Measurements from ENCODE around the gene THSD4. TPM values are rescaled to one million over a fixed set of nuclear protein-coding genes. Genes with fewer than 3 reads are reported as not detected.

THSD4 gene
- total and polyA plus RNA-seq, 2 of the 4 experiments (the other 2 are of a cell fraction) = 25.5 to 31.1 TPM

- Histone ChIP-seq H3K18ac (ENCODE audit: low read depth, low read length) (no peak overlapping the region), H3K27ac (ENCODE audit: insufficient read depth, low read length) (no peak overlapping the region), H2AK5ac (ENCODE audit: low read depth, low read length) (no peak overlapping the region), H2BK5ac (ENCODE audit: low read depth, low read length, poor library complexity, severe bottlenecking) (no peak overlapping the region), H3K4ac (ENCODE audit: low read depth, low read length) (no peak overlapping the region), H2BK120ac (ENCODE audit: low read depth, low read length) (no peak overlapping the region), H3K27me3 (ENCODE audit: control insufficient read depth, insufficient read depth, low read length) (no peaks in the 10 kb centered on the region; the same call in 1 of the 2 replicates), H2BK15ac (ENCODE audit: low read depth, low read length) (no peak overlapping the region), H3K4me3 (ENCODE audit: insufficient read depth, low read depth, low read length) (no peak overlapping the region), H3K4me2 (ENCODE audit: low read depth, low read length) (no peak overlapping the region), H4K5ac (ENCODE audit: low read depth, low read length) (no peak overlapping the region), H2AFZ (replicated peaks; ENCODE audit: low read length, poor library complexity) (no peak overlapping the region), H3K9me3 (ENCODE audit: control insufficient read depth, insufficient read depth, low read length) (no peaks in the 10 kb centered on the region), H3K36me3 (ENCODE audit: control insufficient read depth, insufficient read depth, low read length) (peaks cover 10% of the 10 kb centered on the region), H3K4me1 (ENCODE audit: control insufficient read depth, insufficient read depth, low read length) (peaks cover 3% of the 10 kb centered on the region), H2BK20ac (ENCODE audit: low read depth, low read length) (no peak overlapping the region), H3K9me1 (ENCODE audit: insufficient read depth, low read length) (peaks cover 5% of the 10 kb centered on the region; the same call in 1 of the 2 replicates), H3K9ac (ENCODE audit: low read depth, low read length) (no peak overlapping the region), H3K79me1 (ENCODE audit: low read depth in 1 of 2, low read length in 2 of 2) (no peaks in the 10 kb centered on the region), H4K20me1 (ENCODE audit: insufficient read depth, low read length) (0 out of 2 replicates have a peak, but pooled peaks cover 3% of the 10 kb centered on the region), H3K14ac (replicated peaks; ENCODE audit: low read depth, low read length) (no peak overlapping the region), H4K91ac (ENCODE audit: insufficient read depth, low read depth, low read length) (no peak overlapping the region), H3K23ac (ENCODE audit: low read depth, low read length) (no peak overlapping the region), H4K8ac (ENCODE audit: low read depth in 2 of 2, low read length in 2 of 2) (no peak overlapping the region), H3K56ac (ENCODE audit: extremely low read depth, insufficient read depth, low read length) (no peak overlapping the region), H2AK9ac (replicated peaks; ENCODE audit: low read depth, low read length, poor library complexity) (no peak overlapping the region)
- in situ Hi-C loops (cut with MboI; ENCODE audit: low sequenced_read_pairs) (loop anchor here (5.0 kb wide), 1 partner anchor 285 kb away; no protein-coding TSS in a partner anchor), dilution Hi-C loops (cut with HindIII; ENCODE audit: low sequenced_read_pairs, unreplicated experiment) (no loop called here), intact Hi-C loops (cut with micrococcal nuclease) (no loop called here)
- no CpG with 5 or more reads among the region's 2 CpGs for WGBS, 2 experiments (ENCODE audit: extremely low coverage in 2 of 2, insufficient read length in 1 of 2)
- TF ChIP-seq POLR2A (IDR thresholded peaks at IDR 0.05; ENCODE audit: low read depth, low read length) (no peak), MXI1 (IDR thresholded peaks at IDR 0.05; ENCODE audit: borderline replicate concordance, low read depth, low read length) (no peak), ELK1 (IDR thresholded peaks at IDR 0.05; ENCODE audit: borderline replicate concordance, low read depth, low read length) (no peak), MAZ (IDR thresholded peaks at IDR 0.05; ENCODE audit: borderline replicate concordance, low read depth, low read length) (no peak), USF2 (IDR thresholded peaks at IDR 0.05; ENCODE audit: low read depth, low read length) (no peak), BHLHE40 (IDR thresholded peaks at IDR 0.05; ENCODE audit: low read depth, low read length) (no peak), CEBPB (IDR thresholded peaks at IDR 0.05; ENCODE audit: low read depth, low read length) (no peak), CHD1 (IDR thresholded peaks at IDR 0.05; ENCODE audit: low read depth, low read length) (no peak), RCOR1 (IDR thresholded peaks at IDR 0.05; ENCODE audit: insufficient replicate concordance, low read length) (no peak), RFX5 (IDR thresholded peaks at IDR 0.05; ENCODE audit: low read depth, low read length) (no peak), FOS (IDR thresholded peaks at IDR 0.05; ENCODE audit: low read depth, low read length) (no peak), MAFK (IDR thresholded peaks at IDR 0.05; ENCODE audit: low read depth, low read length) (no peak), CTCF (conservative IDR thresholded peaks at IDR 0.05; ENCODE audit: low read depth, low read length) (no peak), NFE2L2 (IDR thresholded peaks at IDR 0.05; ENCODE audit: low read depth, low read length) (no peak)
- POLR2A ChIA-PET (ENCODE audit: unreplicated experiment) = no interaction called here
- CTCF ChIA-PET = interaction anchor here (0.6 kb wide), 1 partner anchor 150 kb away, joined by 3 read pairs; no protein-coding TSS in a partner anchor
- BruUV-seq (replicated peaks) = no TSS peak
- DNase-seq = no peak
- no peak for ATAC-seq (ENCODE audit: low read depth)
Observed at GRCh38 chr15:71732636-71733035, 617.4 kb downstream of the THSD4 start.

Data from IMR-90 (cell line).